ENCODE measurements around the gene COL6A6.
"Not testable (repeated sequence)": the region's sequence is repeated elsewhere in the genome, so short reads cannot be mapped to it uniquely, and the experiment has no call there.

Gene COL6A6

GRCh38 chr3:130533247-130533646, 16.3 kb downstream of the COL6A6 start:
- no peak for DNase-seq

DNA sequence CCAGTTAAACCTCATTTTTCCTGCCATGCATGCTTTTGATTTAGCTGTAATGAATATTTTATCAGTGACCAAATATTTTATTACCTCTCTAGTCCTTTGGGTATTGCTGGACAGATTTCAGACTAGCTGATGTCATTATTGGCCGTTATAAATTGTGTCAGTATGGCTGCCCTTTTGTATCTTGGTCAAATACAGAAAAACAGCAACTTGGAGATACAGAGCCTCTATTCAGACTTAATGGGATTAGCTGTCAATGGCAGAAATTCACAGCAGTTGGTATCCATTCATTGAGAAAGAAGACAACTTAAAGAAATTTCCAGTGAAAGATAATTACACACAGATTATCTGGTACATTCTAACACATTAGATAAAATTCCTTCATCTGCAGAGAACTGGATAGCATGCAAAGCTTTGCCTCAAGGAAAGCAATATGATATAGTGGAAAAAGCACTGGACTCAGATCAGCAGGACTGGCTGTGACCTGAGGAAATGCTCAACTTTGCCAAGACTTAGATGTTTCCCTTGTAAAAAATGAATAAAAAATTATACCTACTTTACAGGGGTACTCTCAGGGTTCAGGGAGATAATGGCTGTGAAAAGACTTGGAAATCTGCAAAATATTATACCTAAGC, 20.8 kb downstream of the COL6A6 start:
- no peak for DNase-seq

DNA sequence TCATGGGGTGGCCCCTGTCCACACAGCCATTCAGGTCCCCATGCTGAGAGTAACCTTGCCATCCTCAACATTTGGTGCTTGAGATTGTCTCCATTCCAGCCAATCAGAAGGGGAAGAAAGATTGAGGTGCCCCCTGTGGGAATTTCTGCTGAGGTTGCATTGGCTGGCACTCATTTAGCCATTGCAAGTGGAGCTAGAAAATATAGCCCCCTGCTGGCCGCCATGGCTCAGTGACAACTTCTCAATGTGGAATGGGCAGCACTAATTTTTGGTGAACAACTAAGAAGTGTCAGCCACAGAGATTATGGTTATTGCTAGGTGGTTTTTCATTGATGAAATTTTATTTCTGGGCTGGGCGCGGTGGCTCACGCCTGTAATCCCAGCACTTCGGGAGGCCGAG, 22.0 kb downstream of the COL6A6 start:
- peak; percentile 10 for DNase-seq

DNA sequence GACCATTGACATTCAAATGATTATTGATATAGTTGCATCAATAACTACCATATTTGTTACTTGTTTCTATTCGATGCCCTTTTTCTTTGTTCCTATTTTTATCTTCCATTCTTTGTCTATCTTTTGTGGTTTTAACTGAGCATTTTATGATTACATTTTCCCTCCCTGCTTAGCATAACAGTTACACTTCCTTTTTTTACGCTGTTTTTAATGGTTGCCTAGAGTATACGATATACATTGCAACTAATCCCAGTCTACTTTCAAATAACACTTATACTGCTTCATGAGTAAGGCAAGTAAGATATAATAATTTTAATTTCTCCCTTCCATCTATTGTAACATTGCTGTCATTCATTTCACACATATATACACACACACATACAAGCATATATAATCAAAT, 26.3 kb downstream of the COL6A6 start:
- no peak for DNase-seq

DNA sequence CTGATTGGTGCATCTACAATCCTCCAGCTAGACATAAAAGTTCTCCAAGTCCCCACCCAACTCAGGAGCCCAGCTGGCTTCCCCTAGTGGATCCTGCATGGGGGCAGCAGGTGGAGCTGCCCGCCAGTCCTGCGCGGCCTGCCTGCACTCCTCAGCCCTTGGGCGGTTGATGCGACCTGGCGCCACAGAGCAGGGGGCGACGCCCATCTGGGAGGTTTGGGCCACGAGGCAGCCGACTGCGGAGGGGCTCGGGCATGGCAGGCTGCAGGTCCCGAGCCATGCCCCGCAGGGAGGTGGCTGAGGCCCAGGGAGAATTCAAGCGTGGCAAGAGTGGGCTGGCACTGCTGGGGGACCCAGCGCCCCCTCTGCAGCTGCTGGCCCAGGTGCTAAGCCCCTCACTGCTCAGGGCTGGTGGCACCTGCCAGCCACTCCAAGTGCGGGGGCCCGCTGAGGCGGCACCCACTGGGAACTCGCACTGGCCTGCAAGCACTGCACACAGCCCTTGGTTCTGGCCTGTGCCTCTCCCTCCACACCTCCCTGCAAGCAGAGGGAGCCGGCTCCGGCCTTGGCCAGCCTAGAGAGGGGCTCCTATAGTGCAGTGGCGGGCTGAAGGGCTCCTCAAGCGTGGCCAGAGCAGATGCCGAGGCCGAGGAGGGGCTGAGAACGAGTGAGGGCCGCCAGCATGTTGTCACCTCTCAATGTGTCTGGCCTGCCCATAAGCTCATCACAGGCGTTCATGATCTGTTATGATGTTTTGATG, 30.1 kb downstream of the COL6A6 start:
- no peak for DNase-seq

GRCh38 chr3:130547680-130548065, 30.7 kb downstream of the COL6A6 start:
- not testable (repeated sequence) for DNase-seq

- DNase-seq = no peak
Observed at GRCh38 chr3:130548356-130548755, 31.4 kb downstream of the COL6A6 start.

DNA sequence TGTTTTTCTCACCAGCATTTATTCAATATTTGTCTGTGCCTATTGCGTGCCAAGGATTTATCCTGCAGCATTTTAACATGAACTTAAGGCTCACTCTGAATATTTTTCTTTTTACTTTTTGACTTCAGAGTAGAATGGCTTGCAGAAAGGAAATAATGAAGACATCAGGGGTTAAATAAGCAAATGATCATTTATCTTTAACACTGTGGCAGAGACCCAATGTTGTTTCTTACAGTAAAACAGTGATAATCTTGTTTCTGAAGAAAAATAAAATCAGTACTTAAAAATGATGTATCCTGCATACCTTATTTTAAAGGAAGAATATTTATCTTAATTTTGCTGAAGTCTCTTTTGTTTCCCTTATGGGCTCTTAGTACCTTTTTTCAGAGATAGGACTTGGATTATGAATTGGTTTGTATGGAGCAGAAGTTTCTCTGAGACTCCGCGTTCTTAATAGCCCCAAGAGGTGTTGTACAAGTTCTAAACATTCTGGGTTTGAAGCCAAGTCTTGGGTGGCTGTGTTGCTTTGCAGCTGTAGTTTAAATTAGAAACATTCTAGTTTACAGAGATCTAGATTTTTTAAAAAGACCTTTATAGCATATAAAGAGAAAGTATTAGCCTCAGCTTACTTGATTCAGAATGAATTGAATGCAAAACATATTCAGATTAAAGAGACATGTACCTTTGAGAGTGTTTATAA, 40.5 kb downstream of the COL6A6 start:
- DNase-seq = no peak

DNA sequence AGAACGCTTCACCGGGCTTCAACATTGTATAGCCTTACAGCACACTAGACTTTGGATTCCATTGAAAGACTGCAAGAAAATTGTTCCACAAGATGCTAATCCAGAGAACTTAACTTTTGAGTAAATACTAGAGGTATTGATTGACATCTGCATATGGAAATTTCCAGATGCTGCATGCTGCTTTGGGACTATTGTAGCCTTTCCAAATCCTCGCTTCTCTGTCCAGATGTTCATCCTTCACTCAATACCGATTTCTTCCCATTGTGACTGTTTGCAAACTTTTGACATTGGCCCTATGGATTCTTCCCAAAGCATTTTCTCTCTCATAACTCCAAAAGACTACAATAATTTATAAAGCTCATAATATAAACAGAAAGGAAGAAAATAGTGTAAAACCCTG, 41.4 kb downstream of the COL6A6 start:
- DNase-seq = no peak

DNA sequence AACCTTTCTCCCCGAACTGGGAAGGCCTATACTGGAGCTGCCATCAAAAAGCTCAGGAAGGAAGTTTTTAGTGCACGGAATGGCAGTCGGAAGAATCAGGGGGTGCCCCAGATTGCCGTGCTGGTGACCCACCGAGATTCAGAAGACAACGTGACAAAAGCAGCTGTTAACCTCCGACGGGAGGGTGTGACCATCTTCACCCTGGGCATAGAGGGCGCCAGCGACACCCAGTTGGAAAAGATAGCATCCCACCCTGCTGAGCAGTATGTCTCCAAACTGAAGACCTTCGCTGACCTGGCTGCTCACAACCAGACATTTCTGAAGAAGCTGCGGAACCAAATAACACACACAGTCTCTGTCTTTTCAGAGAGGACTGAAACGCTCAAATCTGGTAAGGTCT, 48.2 kb downstream of the COL6A6 start:
- no peak for DNase-seq
